HG03432 (cell line): ENCODE results near the gene ENPP7.

Experiments used
- ATAC-seq: cut with Tn5 transposase; IDR thresholded peaks from one replicate; pipeline ENCODE4 v1.9.1; 2021; ENCODE audit warnings: mild to moderate bottlenecking, moderate library complexity; ENCODE audit not compliant: unreplicated experiment

Gene ENPP7, protein sequence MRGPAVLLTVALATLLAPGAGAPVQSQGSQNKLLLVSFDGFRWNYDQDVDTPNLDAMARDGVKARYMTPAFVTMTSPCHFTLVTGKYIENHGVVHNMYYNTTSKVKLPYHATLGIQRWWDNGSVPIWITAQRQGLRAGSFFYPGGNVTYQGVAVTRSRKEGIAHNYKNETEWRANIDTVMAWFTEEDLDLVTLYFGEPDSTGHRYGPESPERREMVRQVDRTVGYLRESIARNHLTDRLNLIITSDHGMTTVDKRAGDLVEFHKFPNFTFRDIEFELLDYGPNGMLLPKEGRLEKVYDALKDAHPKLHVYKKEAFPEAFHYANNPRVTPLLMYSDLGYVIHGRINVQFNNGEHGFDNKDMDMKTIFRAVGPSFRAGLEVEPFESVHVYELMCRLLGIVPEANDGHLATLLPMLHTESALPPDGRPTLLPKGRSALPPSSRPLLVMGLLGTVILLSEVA

GRCh38 chr17:79730769-79731483 lies at the start of gene ENPP7:
Gene ENPP7, plus strand, starts transcription at chr17:79730943. Its CDS starts 197 bp downstream, at chr17:79731140.
- no peak for ATAC-seq

DNA sequence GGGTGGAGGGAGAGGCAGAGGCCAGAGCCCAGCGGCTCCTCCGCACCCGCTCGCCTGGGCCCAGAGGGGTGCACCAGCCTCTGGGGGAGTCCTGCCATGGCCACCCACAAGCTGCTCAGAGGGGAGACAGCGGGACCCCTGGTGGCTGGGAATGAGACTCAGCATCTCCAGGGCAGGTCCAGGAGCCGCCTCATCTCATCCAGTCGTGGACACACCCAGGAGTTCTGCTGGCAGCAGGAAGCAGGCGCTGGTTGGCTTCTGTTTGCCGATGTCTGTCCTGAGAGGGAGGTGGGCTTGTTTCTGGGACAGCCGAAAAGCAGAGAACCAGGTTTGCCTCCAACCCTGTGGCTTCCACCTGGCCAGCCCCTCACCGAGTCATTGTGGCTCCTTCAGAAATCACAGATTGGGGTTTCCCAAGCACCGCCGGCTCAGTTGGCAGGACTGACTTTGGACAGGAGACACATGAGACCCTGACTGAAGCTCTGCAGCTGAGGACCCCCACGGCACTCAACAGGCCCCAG lies 49.6 kb upstream of the ENPP7 start:
- ATAC-seq: no peak

DNA sequence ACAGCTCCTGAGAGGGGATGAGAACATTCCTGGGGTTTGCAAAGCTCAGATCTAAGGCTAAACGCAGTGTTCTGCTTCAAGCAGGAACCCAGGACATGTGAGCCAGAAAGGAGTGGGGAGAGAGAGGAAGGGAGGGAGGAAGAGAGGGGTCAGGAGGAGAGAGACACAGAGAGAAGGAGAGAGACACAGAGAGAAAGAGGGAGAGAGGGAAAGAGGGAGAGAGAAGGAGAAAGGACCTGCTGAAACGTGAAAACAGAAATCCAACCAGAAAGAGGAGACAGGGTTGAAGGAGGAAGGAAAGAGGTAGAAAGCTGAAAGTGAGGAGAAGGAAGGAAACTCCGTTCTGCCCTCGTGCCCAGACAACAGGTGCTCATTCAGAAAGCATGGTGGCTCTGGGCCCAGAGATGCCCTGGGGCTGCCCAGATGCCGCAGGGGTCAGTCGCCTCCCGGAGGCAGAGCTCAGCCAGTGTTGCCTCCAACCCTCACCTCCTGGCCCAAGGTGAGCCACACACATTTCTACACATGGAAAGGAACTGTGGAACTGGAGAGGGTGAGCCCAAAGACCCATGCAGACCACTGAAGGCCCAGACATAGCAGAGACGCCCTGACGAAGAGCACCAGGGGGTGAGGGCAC lies 49.0 kb upstream of the ENPP7 start:
- no peak for ATAC-seq

- ATAC-seq: no peak
These were observed 47.4 kb upstream of the ENPP7 start for GRCh38 chr17:79683365-79683764.

- ATAC-seq: no peak
These were observed 46.4 kb upstream of the ENPP7 start for GRCh38 chr17:79684132-79684985.

DNA sequence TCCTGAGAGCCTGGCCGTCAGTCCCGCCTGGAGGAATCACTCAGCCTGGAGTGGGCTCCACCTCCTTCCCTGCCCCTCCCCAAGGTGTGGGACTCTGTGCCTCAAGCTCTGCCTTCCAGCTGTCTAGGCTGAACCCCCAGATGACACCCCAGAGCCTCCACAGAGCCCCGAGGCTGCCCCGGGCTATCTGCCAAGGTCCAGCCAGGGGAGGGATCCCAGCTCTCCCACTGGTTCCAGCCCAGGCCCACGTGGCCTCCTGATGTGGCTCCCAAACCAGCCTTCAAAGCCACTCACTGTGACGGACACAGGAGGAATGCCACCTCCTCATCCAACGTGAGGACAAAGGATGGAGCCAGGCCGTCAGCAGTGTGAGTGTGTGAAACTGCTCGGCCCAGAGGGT lies 45.6 kb upstream of the ENPP7 start:
- no peak for ATAC-seq

DNA sequence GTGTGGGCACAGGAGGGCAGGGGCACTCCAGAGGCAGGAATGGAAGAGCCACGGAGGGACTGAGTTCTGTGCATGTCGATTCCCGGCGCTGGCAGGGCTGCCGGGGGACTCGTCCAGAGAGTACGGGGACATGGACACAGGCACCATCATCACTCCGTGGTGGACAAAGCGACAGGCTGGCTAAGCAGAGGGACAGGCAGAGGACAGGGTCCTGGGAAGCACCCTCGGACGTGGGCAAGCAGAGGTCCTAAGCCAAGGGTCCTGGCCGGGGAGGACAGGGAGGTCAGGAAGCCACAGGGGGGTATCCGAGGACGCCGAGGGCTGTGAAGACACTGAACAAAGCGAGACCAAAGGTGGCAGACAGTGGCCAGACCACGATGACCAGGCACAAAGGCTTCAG lies 44.3 kb upstream of the ENPP7 start:
- ATAC-seq: no peak

- no peak for ATAC-seq
These were observed 40.3 kb upstream of the ENPP7 start for GRCh38 chr17:79690466-79690865.

DNA sequence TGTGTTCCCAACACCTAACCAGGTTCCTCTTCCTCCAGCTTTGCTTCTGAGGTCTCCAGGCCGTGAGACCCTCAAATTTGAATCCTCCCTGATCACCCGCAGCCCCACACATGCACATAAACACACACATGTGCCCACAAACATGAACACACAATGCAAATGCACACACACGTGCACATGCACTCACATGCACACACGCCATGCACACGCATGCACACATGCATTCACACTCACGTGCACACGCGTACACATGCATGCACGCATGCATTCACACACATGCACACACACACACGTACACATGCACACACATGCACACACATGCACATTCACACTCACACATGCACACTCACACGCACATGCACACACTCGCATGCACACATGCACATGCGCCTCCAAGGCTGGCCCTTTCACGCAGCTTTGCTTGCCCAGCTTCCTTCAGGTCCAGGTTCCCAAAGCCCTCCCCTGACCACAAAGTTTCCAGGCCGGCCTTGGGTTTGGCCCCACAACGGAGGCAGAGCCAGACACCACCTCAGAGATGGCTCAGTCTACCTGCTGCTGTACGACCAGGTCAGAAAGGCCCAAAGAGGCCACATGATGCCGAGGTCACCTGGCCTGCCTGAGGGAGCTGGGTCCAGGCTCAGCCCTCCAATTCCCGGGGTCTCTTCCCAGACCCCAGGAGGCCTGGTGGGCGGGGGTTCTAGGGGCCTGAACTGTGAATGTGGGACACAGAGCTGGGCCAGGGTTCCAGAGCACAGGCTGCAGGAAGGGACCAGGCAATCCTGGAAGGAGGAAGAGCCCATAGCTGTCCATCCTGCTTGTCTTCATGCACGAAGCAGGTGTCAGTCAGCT lies 39.5 kb upstream of the ENPP7 start:
- no peak for ATAC-seq

DNA sequence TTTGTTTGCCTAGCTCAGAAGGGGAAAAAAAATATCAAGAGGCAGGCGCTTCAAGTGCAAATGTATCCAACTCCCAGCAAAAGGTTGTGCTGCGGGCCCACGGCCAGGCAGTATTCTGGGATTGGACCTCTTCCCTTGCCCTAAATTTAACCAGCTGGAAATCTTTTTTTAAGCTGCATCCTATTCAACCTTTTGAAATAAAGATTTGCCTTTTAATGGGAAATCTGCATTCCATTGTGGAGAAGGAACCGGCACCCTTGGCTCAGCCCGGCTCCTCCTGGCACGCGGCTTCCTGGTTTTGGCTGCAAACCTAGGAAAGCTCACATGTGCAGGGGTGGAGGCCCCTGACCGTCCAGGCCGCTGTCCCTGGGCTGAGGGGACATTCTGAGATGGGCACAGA lies 38.8 kb upstream of the ENPP7 start:
- ATAC-seq: no peak

GRCh38 chr17:79693419-79693818 lies 37.3 kb upstream of the ENPP7 start:
- no peak for ATAC-seq

DNA sequence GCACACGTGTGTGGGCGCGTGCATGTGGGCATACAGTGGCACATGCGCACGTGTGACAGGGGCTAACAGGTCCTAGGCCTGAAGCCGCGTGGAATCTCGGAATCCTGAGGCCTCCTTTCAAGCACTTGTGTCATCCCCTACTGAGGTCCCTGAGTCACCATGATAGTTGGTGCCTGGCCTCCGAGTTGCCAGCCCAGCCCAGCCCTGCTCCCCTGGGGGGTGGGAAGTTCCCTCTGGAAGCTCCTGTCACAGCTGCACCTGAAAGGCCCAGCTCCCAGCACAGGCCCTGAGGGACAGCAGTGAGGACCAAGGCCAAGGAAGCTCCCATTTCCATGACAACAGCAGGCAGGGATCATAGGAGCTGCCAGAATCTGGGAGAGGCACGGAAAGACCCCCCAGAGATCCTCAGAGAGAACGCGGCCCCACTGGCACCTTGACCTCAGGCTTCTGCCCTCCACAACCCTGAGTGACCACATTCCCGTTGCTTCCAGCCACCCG lies 35.4 kb upstream of the ENPP7 start:
- no peak for ATAC-seq

DNA sequence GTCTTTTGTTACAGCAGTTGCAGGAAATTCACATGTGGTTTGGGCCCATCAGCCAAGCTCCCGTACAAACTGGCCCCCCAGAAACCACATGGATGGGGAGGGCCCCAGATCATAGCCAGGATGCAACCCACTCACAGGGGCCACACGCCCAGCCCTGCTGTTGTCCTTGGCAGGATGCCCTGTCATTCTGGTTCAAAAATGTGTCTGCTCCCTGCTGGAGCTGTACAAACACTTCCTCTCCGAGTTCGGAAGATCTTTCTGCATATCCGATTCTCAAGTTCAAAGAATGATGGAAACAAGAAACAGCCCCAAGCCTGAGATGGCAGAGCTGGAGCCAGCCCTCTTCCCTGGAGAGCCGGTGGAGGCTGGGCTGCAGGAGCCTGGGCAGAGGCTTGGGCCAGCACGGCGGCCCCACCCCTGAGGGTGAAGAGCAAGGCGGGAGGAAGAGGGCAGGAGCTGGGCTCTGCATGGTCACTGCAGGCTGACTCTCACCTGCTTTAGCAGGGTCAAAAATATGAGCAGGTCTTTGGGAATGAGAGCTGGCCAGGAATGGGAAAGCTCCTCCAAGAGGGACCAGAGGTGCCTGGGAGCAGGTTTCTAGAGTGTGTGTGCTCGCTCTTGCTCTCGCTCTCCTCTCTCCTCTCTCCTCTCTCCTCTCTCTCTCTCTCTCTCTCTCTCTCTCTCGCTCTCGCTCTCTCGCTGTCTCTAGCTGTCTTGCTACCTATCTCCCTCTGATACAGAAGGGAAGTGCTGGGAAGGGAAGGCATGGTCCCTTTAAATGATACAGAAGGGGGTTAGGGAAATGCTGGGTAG lies 34.7 kb upstream of the ENPP7 start:
- no peak for ATAC-seq

- no peak for ATAC-seq
These were observed 34.1 kb upstream of the ENPP7 start for GRCh38 chr17:79696610-79696982.

DNA sequence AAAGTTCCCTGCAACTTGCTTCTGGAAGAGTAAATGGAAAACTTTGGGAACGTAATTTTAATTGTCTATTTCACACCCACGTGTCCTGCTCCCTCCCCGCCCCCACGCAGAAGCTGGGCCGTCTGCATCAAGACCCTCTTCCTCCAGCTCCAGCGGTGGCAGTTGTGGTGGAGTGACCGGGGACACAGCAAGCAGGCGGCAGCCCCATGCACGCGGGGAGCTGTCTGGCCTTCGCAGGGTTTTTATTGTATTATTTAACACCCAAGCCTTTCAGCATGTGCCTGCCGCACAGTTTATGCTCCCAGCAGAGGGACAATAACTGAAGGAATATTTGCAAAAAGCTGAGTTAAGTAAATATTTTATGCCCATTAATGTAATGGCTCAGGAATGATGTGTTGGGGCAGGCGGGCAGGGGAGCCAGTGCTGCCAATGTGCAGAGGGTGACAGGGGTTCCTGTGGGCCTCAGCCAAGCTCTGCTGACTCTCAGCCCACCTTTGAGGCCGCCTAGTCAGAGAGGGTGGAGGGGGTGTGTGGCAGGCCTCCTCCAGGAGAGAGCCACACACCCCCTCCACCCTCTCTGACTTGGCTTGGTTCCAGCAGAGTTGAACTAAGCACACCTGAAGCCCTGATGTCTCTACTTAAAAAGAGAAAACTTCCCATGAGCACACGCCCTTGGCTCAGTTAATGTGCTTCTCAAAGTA lies 32.4 kb upstream of the ENPP7 start:
- ATAC-seq: no peak

DNA sequence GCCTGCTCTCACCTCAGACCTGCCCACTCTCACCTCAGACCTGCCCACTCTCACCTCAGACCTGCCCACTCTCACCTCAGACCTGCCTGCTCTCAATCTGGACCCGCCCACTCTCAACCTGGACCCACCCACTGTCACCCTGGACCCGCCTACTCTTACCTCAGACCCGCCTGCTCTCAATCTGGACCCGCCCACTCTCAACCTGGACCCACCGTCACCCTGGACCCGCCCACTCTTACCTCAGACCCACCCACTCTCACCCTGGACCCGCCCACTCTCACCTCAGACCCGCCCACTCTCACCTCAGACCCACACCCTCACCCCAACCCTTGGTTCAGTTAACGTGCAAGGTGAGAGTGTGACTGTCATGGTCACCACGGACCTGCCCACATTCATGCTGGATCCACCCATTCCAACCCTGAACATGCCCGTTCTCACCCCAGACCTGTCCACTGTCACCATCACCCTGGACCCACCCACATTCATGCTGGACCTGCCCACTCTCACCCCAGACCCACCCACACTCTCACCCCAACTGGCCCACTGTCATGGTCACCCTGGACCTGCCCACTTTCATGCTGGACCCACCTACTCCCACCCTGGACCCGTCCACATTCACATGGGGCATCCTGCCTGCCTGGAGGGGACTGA lies 31.2 kb upstream of the ENPP7 start:
- no peak for ATAC-seq

- no peak for ATAC-seq
These were observed 30.2 kb upstream of the ENPP7 start for GRCh38 chr17:79700592-79700991.

DNA sequence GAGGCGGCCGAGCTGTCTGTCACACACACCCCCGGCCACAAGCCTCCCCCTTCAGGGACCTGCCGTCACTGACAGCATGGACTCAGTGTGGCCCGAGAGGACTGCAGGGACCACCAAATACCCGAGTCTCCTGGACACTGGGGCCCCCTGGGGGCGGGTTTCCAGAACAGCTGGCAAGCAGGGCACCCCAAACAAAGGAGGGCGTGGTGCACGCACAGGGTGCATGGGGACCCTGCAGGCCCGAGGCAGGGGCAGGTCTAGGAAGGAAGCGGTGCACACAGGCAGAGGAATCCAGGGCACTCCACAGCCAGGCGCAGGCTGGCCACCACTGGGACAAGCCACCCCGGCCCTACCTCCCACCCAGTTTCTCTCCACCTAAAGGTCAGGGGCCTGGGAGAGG lies 28.7 kb upstream of the ENPP7 start:
- ATAC-seq: no peak
